Naive thymus-derived CD4-positive, alpha-beta T cell (primary cell): Measurements from ENCODE around the gene LRRC74A. TPM values are rescaled to one million over a fixed set of nuclear protein-coding genes. Genes with fewer than 3 reads are reported as not detected.

Experiments used
- ATAC-seq: fragments of 150-1000 bp; cut with Tn5 transposase; 2 replicates; pipeline ENCODE4 v1.10.0; 2021; ENCODE audit warnings: mild to moderate bottlenecking, moderate library complexity
- CTCF ChIA-PET: fragments of 350-600 bp; sonication (Branson Sonifier 250); formaldehyde crosslinking; loops from one replicate; lab custom pipeline; 2021; ENCODE audit warnings: antibody characterized with exemption; lab: Charles Lee
- POLR2A ChIA-PET: fragments of 350-600 bp; sonication (Branson Sonifier 250); formaldehyde crosslinking; loops from one replicate; lab custom pipeline; 2021; ENCODE audit warnings: antibody characterized with exemption, inconsistent platforms; lab: Charles Lee
- DNase-seq, 9 donors: peaks; one replicate each; pipeline versions ENCODE4 v3.0.0 to v3.0.0-alpha.2; 2020 to 2022; ENCODE audit warnings: mixed read lengths in 1 of 9
- H3K27ac ChIP-seq: one replicate; pipeline ENCODE4 v1.7.0; 2013; ENCODE audit warnings: mild to moderate bottlenecking, low read depth, low read length, moderate library complexity
- H3K27me3 ChIP-seq, 2 donors: one replicate each; pipeline ENCODE4 v1.7.0; 2013; ENCODE audit warnings: low read length in 2 of 2, mild to moderate bottlenecking in 2 of 2, moderate library complexity in 2 of 2; ENCODE audit not compliant: control insufficient read depth in 2 of 2, insufficient read depth in 2 of 2
- H3K36me3 ChIP-seq, 3 experiments: 1 replicate in 2 of 3; 2 replicates in 1 of 3; pipeline ENCODE4 v1.7.0; 2013; ENCODE audit warnings: low read length in 3 of 3, mild to moderate bottlenecking in 3 of 3, moderate library complexity in 1 of 3; ENCODE audit not compliant: insufficient read depth in 3 of 3, control insufficient read depth in 2 of 3
- H3K4me1 ChIP-seq, 2 donors: one replicate each; pipeline ENCODE4 v1.7.0; 2013; ENCODE audit warnings: low read length in 2 of 2, mild to moderate bottlenecking in 2 of 2, moderate library complexity in 1 of 2; ENCODE audit not compliant: control insufficient read depth in 2 of 2, insufficient read depth in 2 of 2
- H3K4me3 ChIP-seq: 2 replicates; pipeline ENCODE4 v1.7.0; 2013; ENCODE audit warnings: mild to moderate bottlenecking, low read length
- H3K9me3 ChIP-seq, 3 experiments: 1 replicate in 2 of 3; 2 replicates in 1 of 3; pipeline ENCODE4 v1.7.0; 2013; ENCODE audit warnings: low read length in 3 of 3; ENCODE audit not compliant: control insufficient read depth in 2 of 3
- H3K27ac Mint-ChIP-seq, 9 donors: one replicate each; pipeline ENCODE4 v1.8.0; 2020 to 2022; ENCODE audit warnings: mixed read lengths in 9 of 9, mild to moderate bottlenecking in 8 of 9, moderate library complexity in 5 of 9, inconsistent platforms in 2 of 9
- H3K27me3 Mint-ChIP-seq, 5 donors: one replicate each; pipeline ENCODE4 v1.8.0; 2021 to 2022; ENCODE audit warnings: mixed read lengths in 5 of 5, mild to moderate bottlenecking in 1 of 5
- H3K36me3 Mint-ChIP-seq, 5 donors: one replicate each; pipeline ENCODE4 v1.8.0; 2020 to 2022; ENCODE audit warnings: mixed read lengths in 5 of 5, mild to moderate bottlenecking in 3 of 5, inconsistent platforms in 1 of 5
- H3K4me1 Mint-ChIP-seq, 7 donors: one replicate each; pipeline ENCODE4 v1.8.0; 2020 to 2022; ENCODE audit warnings: mixed read lengths in 7 of 7, mild to moderate bottlenecking in 3 of 7, inconsistent platforms in 1 of 7
- H3K4me3 Mint-ChIP-seq, 10 donors: one replicate each; pipeline ENCODE4 v1.8.0; 2020 to 2022; ENCODE audit warnings: mild to moderate bottlenecking in 10 of 10, mixed read lengths in 10 of 10, moderate library complexity in 6 of 10, inconsistent platforms in 2 of 10
- H3K9me3 Mint-ChIP-seq, 11 donors: one replicate each; pipeline ENCODE4 v1.8.0; 2020 to 2022; ENCODE audit warnings: mixed read lengths in 11 of 11, mild to moderate bottlenecking in 4 of 11, inconsistent platforms in 1 of 11, moderate library complexity in 1 of 11
- intact Hi-C, 2 donors: fragments of 100-400 bp; cut with micrococcal nuclease; formaldehyde crosslinking; loops; one replicate each; pipeline ENCODE4 v1.15.1; 2023
- polyA plus RNA-seq, 2 donors: library from polyadenylated mRNA; unstranded; fragments of 300-500 nt; fragmentation: Illumina TruSeq; gene quantifications; one replicate each; pipeline ENCODE4 v1.2.3, GENCODE V29; 2021
- total RNA-seq, 6 experiments: library from RNA in 5 of 6; stranded (reverse) in 5 of 6; gene quantifications; 1 replicate in 5 of 6; 2 replicates in 1 of 6; pipeline ENCODE4 v1.2.3 and lab custom pipeline; 2021 to 2026

LRRC74A gene
- total and polyA plus RNA-seq, 7 experiments from 2014 or later, result not detected

GRCh38 chr14:76848879-76849278, 22.7 kb downstream of the LRRC74A start:
- no peak overlapping the region for H3K27ac ChIP-seq
- peaks cover 0 to 7% (median 0%) of the 10 kb centered on the region in 5 donors for H3K36me3 Mint-ChIP-seq
- H3K4me1 Mint-ChIP-seq, result peaks cover 8 to 11% (median 10%) of the 10 kb centered on the region in 7 donors
- H3K4me3 ChIP-seq, result no peak overlapping the region
- POLR2A ChIA-PET, result no interaction called here
- CTCF ChIA-PET, result no interaction called here
- no peaks in the 10 kb centered on the region for H3K9me3 ChIP-seq
- H3K9me3 Mint-ChIP-seq, result peaks cover 0 to 3% (median 0%) of the 10 kb centered on the region in 11 donors
- no peak overlapping the region for H3K4me3 Mint-ChIP-seq
- DNase-seq, result no peak
- H3K27ac Mint-ChIP-seq, result no peak overlapping the region
- ATAC-seq, result no peak
- intact Hi-C loops, result no loop called here
- no peaks in the 10 kb centered on the region for H3K27me3 ChIP-seq
- H3K36me3 ChIP-seq, result no peaks in the 10 kb centered on the region
- H3K4me1 ChIP-seq, result peaks cover 8% of the 10 kb centered on the region in 2 donors
- peaks cover 4 to 16% (median 10%) of the 10 kb centered on the region in 5 donors for H3K27me3 Mint-ChIP-seq

GRCh38 chr14:76855066-76855465, 28.9 kb downstream of the LRRC74A start:
- CTCF ChIA-PET, result interaction anchor here (0.7 kb wide), 1 partner anchor 460 kb away, joined by 3 read pairs; no protein-coding TSS in a partner anchor
- POLR2A ChIA-PET, result no interaction called here
- H3K9me3 ChIP-seq, result no peaks in the 10 kb centered on the region
- peaks cover 0 to 3% (median 0%) of the 10 kb centered on the region in 11 donors for H3K9me3 Mint-ChIP-seq
- H3K36me3 ChIP-seq, result no peaks in the 10 kb centered on the region
- H3K4me3 ChIP-seq, result no peak overlapping the region
- no peak overlapping the region for H3K27ac Mint-ChIP-seq
- H3K4me3 Mint-ChIP-seq, result no peak overlapping the region
- no peak for DNase-seq
- H3K36me3 Mint-ChIP-seq, result no peaks in the 10 kb centered on the region
- H3K27ac ChIP-seq, result no peak overlapping the region
- no peaks in the 10 kb centered on the region for H3K4me1 ChIP-seq
- H3K27me3 ChIP-seq, result no peaks in the 10 kb centered on the region
- intact Hi-C loops, result no loop called here
- peaks cover 0 to 22% (median 4%) of the 10 kb centered on the region in 5 donors for H3K27me3 Mint-ChIP-seq
- H3K4me1 Mint-ChIP-seq, result peaks cover 0 to 1% (median 0%) of the 10 kb centered on the region in 7 donors
- ATAC-seq, result no peak

GRCh38 chr14:76856769-76857168, 30.6 kb downstream of the LRRC74A start:
- ChIA-PET CTCF (interaction anchor here (1.7 kb wide), 1 partner anchor 214 kb away, joined by 5 read pairs; no protein-coding TSS in a partner anchor), POLR2A (interaction anchor here (0.8 kb wide), 1 partner anchor 13 kb away, joined by 3 read pairs; no protein-coding TSS in a partner anchor)
- Histone ChIP-seq H3K9me3 (no peaks in the 10 kb centered on the region), H3K27me3 (no peaks in the 10 kb centered on the region), H3K36me3 (no peaks in the 10 kb centered on the region), H3K4me3 (no peak overlapping the region), H3K27ac (no peak overlapping the region), H3K4me1 (no peaks in the 10 kb centered on the region)
- Mint-ChIP-seq H3K4me3 (no peak overlapping the region), H3K9me3 (peaks cover 0 to 3% (median 0%) of the 10 kb centered on the region in 11 donors), H3K4me1 (no peaks in the 10 kb centered on the region), H3K27me3 (peaks cover 0 to 28% (median 4%) of the 10 kb centered on the region in 5 donors), H3K36me3 (no peaks in the 10 kb centered on the region), H3K27ac (no peak overlapping the region)
- intact Hi-C loops, result no loop called here
- ATAC-seq (no peak), DNase-seq (no peak)

- ChIA-PET POLR2A (no interaction called here), CTCF (interaction anchor here (2.1 kb wide), 1 partner anchor 13 kb away, joined by 4 read pairs; no protein-coding TSS in a partner anchor)
- no peaks in the 10 kb centered on the region for H3K9me3 Mint-ChIP-seq
- Histone ChIP-seq H3K9me3 (no peaks in the 10 kb centered on the region), H3K36me3 (no peaks in the 10 kb centered on the region), H3K27ac (no peak overlapping the region), H3K4me1 (peaks cover 0 to 22% of the 10 kb centered on the region in 2 donors), H3K4me3 (no peak overlapping the region), H3K27me3 (no peaks in the 10 kb centered on the region)
- H3K36me3 Mint-ChIP-seq, result no peaks in the 10 kb centered on the region
- intact Hi-C loops, result loop anchor here in 1 of 2 donors (5.0 kb wide), 1 partner anchor 149 kb away; no protein-coding TSS in a partner anchor
- H3K27me3 Mint-ChIP-seq, result peaks cover 0 to 23% (median 0%) of the 10 kb centered on the region in 5 donors
- no peak overlapping the region for H3K4me3 Mint-ChIP-seq
- peaks cover 14 to 42% (median 40%) of the 10 kb centered on the region in 7 donors for H3K4me1 Mint-ChIP-seq
- H3K27ac Mint-ChIP-seq, result peak overlapping the region in 1 of 9 donors; percentile 39
- DNase-seq, result no peak
- no peak for ATAC-seq
These were observed 35.5 kb downstream of the LRRC74A start for GRCh38 chr14:76861574-76862255.

- Mint-ChIP-seq H3K27ac (peak overlapping the region in 5 of 9 donors; percentile 2 to 61 (median 39)), H3K4me1 (peaks cover 20 to 48% (median 46%) of the 10 kb centered on the region in 7 donors), H3K4me3 (peak overlapping the region in 4 of 10 donors; percentile 0 to 48 (median 18)), H3K27me3 (peaks cover 0 to 17% (median 0%) of the 10 kb centered on the region in 5 donors), H3K9me3 (no peaks in the 10 kb centered on the region), H3K36me3 (no peaks in the 10 kb centered on the region)
- Histone ChIP-seq H3K36me3 (no peaks in the 10 kb centered on the region), H3K9me3 (no peaks in the 10 kb centered on the region), H3K4me1 (peaks cover 0 to 28% of the 10 kb centered on the region in 2 donors), H3K27me3 (no peaks in the 10 kb centered on the region), H3K27ac (no peak overlapping the region), H3K4me3 (no peak overlapping the region)
- no peak for ATAC-seq
- ChIA-PET POLR2A (interaction anchor here (0.9 kb wide), 1 partner anchor 190 kb away, joined by 4 read pairs; no protein-coding TSS in a partner anchor), CTCF (no interaction called here)
- DNase-seq, result no peak
- intact Hi-C loops, result loop anchor here in 1 of 2 donors (5.0 kb wide), 1 partner anchor 150 kb away; no protein-coding TSS in a partner anchor
These were observed 36.5 kb downstream of the LRRC74A start for GRCh38 chr14:76862546-76863282.

GRCh38 chr14:76863724-76864407, 37.7 kb downstream of the LRRC74A start:
- Mint-ChIP-seq H3K27me3 (peaks cover 0 to 14% (median 0%) of the 10 kb centered on the region in 5 donors), H3K36me3 (no peaks in the 10 kb centered on the region), H3K9me3 (no peaks in the 10 kb centered on the region), H3K27ac (peak overlapping the region; percentile 2 to 88 (median 78)), H3K4me3 (peak overlapping the region in 8 of 10 donors; percentile 33 to 68 (median 60)), H3K4me1 (peaks cover 23 to 57% (median 55%) of the 10 kb centered on the region in 7 donors)
- CTCF ChIA-PET, result interaction anchor here (1.0 to 1.1 kb wide), 2 partner anchors 9 to 50 kb away, joined by 3 to 5 read pairs; no protein-coding TSS in a partner anchor
- H3K9me3 ChIP-seq, result no peaks in the 10 kb centered on the region
- POLR2A ChIA-PET, result interaction anchor here (0.5 to 0.9 kb wide), 3 partner anchors 165 to 818 kb away, joined by 3 to 4 read pairs (median 3); no protein-coding TSS in a partner anchor
- no peak overlapping the region for H3K27ac ChIP-seq
- H3K4me3 ChIP-seq, result no peak overlapping the region
- DNase-seq (peak in 1 of 9 donors; percentile 23), ATAC-seq (peak; percentile 58)
- H3K27me3 ChIP-seq, result no peaks in the 10 kb centered on the region
- intact Hi-C loops, result loop anchor here in 1 of 2 donors (5.0 kb wide), 1 partner anchor 152 kb away; no protein-coding TSS in a partner anchor
- H3K36me3 ChIP-seq, result no peaks in the 10 kb centered on the region
- H3K4me1 ChIP-seq, result peaks cover 0 to 37% of the 10 kb centered on the region in 2 donors
